Cardiac muscle cell (in vitro differentiated cells and primary cell): ENCODE results near the gene CCDC85C. TPM values are rescaled to one million over a fixed set of nuclear protein-coding genes. Genes with fewer than 3 reads are reported as not detected.

Experiments used
- DNase-seq, 2 donors: peaks; one replicate each; pipeline versions ENCODE4 v3.0.0 to v3.0.0-alpha.2; 2010 to 2017; ENCODE audit warnings: low read depth in 1 of 2, low spot score in 1 of 2
- H3K27ac ChIP-seq: fragments of 200-600 bp; sonication (generic); 2 replicates; pipeline ENCODE4 v1.5.1; 2016
- H3K27me3 ChIP-seq: fragments of 200-600 bp; sonication (generic); 2 replicates; pipeline ENCODE4 v1.6.0; 2016; ENCODE audit warnings: control low read depth
- H3K36me3 ChIP-seq: fragments of 200-600 bp; sonication (generic); 2 replicates; pipeline ENCODE4 v1.5.1; 2016; ENCODE audit warnings: control low read depth
- H3K4me1 ChIP-seq: fragments of 200-600 bp; sonication (generic); 2 replicates; pipeline ENCODE4 v1.8.1; 2017; ENCODE audit warnings: low read depth, mild to moderate bottlenecking, mixed run types
- H3K4me3 ChIP-seq: fragments of 200-600 bp; sonication (generic); 2 replicates; pipeline ENCODE4 v1.5.1; 2016; ENCODE audit warnings: mild to moderate bottlenecking
- H3K9me3 ChIP-seq: fragments of 200-600 bp; sonication (generic); 2 replicates; pipeline ENCODE4 v1.5.1; 2017; ENCODE audit warnings: low read depth, mild to moderate bottlenecking, control low read depth
- polyA plus RNA-seq: library from polyadenylated mRNA; unstranded; fragments of >200 nt; fragmentation: Nextera tagmentation; extraction: Ambion mirVana; gene quantifications from 2 replicates; pipeline ENCODE4 v1.2.1, GENCODE V29; 2016
- total RNA-seq: library from RNA; depleted of rRNA; stranded (reverse); fragments of >200 nt; gene quantifications from 2 replicates; pipeline ENCODE4 v1.2.3, GENCODE V29; 2016
- TF ChIP-seq, protein P1 (sequence below): IDR thresholded peaks from 2 replicates; pipeline ENCODE4 v1.5.1; 2012; ENCODE audit warnings: low read depth, mild to moderate bottlenecking, low read length

The CCDC85C gene
- total and polyA plus RNA-seq, 2 experiments from 2014 or later: 39.6 to 45.7 TPM

DNA sequence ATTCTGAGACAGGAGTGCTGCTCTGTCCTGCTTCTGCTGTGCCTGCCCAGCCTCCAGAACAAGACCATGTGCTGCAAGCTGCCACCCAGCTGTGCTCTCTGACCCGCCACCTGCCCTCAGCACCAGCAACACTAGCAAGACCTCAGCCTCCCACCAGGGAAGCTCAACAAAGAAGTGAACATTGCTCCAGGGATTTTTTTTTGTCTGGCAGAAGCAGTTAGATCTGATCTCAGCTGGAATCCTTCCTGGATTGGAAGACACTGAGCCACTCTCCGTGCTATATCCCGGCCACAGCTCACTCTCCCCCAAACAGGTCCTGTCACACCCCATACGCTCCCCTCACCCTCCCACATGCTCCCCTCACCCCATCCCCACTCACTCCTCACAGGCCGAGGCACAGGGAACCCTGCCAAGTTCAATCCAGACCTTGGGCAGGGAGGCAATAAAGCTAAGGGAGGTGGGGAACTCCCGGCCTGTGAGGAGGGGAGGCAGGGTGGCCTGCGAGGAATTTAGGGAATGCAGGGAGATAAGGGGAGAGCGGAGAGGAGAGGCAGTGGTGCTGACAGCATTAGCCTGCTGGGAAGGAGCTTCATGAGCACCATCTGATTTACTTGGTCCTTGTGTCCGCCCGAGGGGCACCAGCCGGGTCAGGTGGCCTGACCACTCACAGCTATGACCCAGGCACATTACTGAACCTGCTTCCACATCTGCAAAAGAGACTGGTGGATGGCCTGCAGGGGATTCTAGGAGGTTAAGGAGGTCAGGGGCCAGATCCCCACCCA lies 29.7 kb downstream of the CCDC85C start:
- H3K27ac ChIP-seq: peak overlapping the region; percentile 98
- peak; percentile 91 to 92 for DNase-seq
- peaks cover 85% of the 10 kb centered on the region for H3K4me1 ChIP-seq
- no peaks in the 10 kb centered on the region for H3K9me3 ChIP-seq
- H3K27me3 ChIP-seq: no peaks in the 10 kb centered on the region
- TF ChIP-seq, protein P1, sequence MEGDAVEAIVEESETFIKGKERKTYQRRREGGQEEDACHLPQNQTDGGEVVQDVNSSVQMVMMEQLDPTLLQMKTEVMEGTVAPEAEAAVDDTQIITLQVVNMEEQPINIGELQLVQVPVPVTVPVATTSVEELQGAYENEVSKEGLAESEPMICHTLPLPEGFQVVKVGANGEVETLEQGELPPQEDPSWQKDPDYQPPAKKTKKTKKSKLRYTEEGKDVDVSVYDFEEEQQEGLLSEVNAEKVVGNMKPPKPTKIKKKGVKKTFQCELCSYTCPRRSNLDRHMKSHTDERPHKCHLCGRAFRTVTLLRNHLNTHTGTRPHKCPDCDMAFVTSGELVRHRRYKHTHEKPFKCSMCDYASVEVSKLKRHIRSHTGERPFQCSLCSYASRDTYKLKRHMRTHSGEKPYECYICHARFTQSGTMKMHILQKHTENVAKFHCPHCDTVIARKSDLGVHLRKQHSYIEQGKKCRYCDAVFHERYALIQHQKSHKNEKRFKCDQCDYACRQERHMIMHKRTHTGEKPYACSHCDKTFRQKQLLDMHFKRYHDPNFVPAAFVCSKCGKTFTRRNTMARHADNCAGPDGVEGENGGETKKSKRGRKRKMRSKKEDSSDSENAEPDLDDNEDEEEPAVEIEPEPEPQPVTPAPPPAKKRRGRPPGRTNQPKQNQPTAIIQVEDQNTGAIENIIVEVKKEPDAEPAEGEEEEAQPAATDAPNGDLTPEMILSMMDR: no peak
- no peaks in the 10 kb centered on the region for H3K36me3 ChIP-seq
- no peak overlapping the region for H3K4me3 ChIP-seq

DNA sequence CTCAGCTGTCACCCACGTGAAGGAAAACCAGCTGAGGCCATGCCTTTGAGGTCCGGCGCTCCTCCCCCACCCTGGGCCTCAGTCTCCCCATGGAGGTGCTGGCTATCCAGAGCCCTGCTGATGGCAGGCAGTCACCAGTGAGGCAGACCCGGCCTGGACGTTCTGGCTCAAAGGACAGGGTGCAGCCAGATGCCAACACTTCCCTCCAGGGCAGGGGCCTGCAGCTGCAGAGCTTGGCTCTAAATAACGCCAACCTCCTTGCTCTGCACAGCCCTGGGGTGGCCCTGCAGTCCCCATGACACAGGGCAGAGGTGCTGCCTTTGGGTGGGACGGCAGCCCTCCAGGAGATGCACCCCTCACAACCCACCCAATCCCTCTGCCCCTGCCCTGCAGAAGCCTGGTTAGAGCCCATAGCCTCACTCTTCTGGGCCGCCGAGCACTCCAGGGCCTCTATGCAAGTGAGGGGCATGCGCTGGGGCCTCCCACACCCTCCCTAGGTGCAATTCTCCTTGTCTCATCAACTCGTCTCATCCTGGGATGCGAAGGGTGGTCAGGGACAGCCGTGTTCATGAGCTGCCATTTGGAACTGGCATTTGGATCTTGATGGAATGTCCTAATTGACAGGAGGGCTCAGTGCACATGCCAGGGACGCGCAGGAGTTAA lies 30.4 kb downstream of the CCDC85C start:
- TF ChIP-seq, protein P1: no peak
- no peaks in the 10 kb centered on the region for H3K9me3 ChIP-seq
- H3K36me3 ChIP-seq: no peaks in the 10 kb centered on the region
- H3K27ac ChIP-seq: peak overlapping the region; percentile 98
- peaks cover 85% of the 10 kb centered on the region for H3K4me1 ChIP-seq
- H3K27me3 ChIP-seq: no peaks in the 10 kb centered on the region
- no peak overlapping the region for H3K4me3 ChIP-seq
- no peak for DNase-seq

DNA sequence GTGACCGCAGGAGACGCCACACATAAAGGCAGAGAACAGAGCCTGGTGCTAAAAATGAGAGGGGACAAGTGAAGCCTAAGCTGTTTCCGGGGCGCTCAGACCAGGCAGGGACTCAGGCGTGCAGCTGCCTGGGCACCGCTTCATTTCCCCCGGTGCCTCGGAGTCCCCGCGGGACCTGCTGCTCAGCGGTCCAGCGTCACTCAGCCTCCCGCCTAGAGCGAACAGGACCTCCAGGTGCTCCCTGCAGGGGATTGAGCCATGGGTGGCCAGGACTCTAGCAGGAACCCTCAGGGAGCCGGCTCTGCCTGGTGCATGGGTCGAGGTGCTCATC lies 31.0 kb downstream of the CCDC85C start:
- H3K36me3 ChIP-seq: no peaks in the 10 kb centered on the region
- TF ChIP-seq, protein P1: no peak
- peak overlapping the region; percentile 98 for H3K27ac ChIP-seq
- no peak for DNase-seq
- no peaks in the 10 kb centered on the region for H3K9me3 ChIP-seq
- H3K4me1 ChIP-seq: peaks cover 88% of the 10 kb centered on the region
- no peak overlapping the region for H3K4me3 ChIP-seq
- H3K27me3 ChIP-seq: no peaks in the 10 kb centered on the region

DNA sequence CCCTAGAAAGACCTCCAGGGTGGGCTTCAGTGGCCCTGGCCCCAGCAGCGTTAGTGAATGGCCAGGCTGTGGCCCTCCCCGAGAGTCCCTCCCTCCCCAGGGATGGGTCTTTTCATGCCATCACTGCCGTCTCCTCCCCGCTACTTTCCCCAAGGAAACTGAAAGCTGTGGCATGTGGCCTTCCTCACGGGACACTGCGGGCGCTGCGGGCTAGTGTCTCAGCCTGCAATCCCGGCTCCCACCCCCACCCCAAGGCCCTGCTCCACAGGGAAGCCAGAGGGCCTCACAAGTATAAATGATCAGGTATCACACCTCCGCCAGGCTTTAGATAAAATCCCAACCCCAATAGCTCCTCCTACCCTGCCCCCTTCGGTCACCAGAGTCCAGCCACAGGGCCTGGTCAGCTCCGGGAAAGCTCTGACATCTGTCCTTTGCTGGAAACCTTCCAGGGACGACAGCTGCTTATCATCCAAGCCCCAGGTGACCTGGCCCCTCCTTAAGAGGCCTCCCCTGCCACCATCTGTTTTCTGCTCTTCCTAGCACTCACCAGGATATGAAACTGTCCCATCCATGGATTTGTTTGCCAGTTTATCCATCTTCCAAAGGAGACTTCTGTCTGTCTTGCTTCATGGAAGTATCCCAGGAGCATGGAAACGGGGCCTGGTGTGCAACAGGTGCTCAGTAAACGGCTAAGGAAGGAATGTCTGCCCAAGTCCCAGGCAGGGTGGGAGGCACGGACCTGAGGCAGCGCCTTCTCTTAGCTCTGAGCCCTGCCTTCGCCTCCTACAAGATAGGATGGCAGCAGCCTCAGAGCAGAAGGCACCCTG lies 31.6 kb downstream of the CCDC85C start:
- DNase-seq: peak in 1 of 2 donors; percentile 47
- H3K9me3 ChIP-seq: no peaks in the 10 kb centered on the region
- peak overlapping the region; percentile 98 for H3K27ac ChIP-seq
- no peaks in the 10 kb centered on the region for H3K36me3 ChIP-seq
- H3K27me3 ChIP-seq: no peaks in the 10 kb centered on the region
- peaks cover 94% of the 10 kb centered on the region for H3K4me1 ChIP-seq
- TF ChIP-seq, protein P1: no peak
- no peak overlapping the region for H3K4me3 ChIP-seq

DNA sequence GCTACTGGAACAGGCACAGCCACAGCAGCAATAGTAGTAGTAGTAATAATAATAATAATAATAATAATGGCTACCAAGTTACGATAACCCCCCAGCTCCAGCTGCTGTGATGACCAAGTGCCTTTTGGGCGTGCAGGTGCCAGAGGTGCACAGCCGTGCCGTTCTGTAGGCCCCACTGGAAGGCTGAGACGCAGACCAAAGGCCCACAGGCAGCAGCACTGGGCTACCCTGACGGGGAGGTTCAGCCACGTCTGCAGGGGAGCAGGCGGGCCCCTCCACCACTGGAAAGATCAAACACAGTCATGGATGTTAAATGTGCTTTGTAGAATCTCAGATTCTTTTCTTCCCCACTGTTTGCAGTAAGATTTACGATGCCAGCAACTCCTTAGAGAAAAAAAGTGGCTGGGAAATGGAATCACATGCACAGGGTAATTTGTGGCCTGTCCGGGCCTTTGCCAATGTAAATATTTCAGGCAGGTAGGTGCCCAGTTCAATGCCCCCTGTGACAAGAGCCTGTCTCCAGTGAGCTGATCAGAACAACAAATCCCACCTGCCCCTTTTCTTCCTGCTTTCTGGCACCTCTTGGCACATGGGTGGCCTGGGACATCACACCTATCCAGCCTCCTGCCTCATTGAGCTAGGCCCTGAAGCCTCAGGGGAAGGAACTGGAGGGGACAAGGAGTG lies 32.6 kb downstream of the CCDC85C start:
- no peaks in the 10 kb centered on the region for H3K9me3 ChIP-seq
- no peak overlapping the region for H3K4me3 ChIP-seq
- DNase-seq: no peak
- peaks cover 99% of the 10 kb centered on the region for H3K4me1 ChIP-seq
- TF ChIP-seq, protein P1: no peak
- H3K27ac ChIP-seq: peak overlapping the region; percentile 98
- no peaks in the 10 kb centered on the region for H3K27me3 ChIP-seq
- no peaks in the 10 kb centered on the region for H3K36me3 ChIP-seq
